ENCODE results near the gene ELMO3.
A peak's percentile ranks its signal among the peaks of the same experiment; 100 is the strongest.

The ELMO3 gene

GRCh38 chr16:67208154-67208896 is 9.4 kb downstream of the ELMO3 start:
- no peak for DNase-seq (ENCODE audit: low read depth, low spot score)
- no peak overlapping the region for H3K4me3 ChIP-seq (ENCODE audit: low read length)

GRCh38 chr16:67209565-67209964 is 10.6 kb downstream of the ELMO3 start:
- H3K4me3 ChIP-seq (ENCODE audit: low read length), result no peak overlapping the region
- DNase-seq (ENCODE audit: low read depth, low spot score), result no peak

- no peak overlapping the region for H3K4me3 ChIP-seq (ENCODE audit: low read length)
- DNase-seq (ENCODE audit: low read depth, low spot score), result no peak
Observed at GRCh38 chr16:67210069-67210937, 11.4 kb downstream of the ELMO3 start.

- no peak overlapping the region for H3K4me3 ChIP-seq (ENCODE audit: low read length)
- no peak for DNase-seq (ENCODE audit: low read depth, low spot score)
Observed at GRCh38 chr16:67211674-67212073, 12.7 kb downstream of the ELMO3 start.

GRCh38 chr16:67212766-67213165 is 13.8 kb downstream of the ELMO3 start:
- no peak overlapping the region for H3K4me3 ChIP-seq (ENCODE audit: low read length)
- no peak for DNase-seq (ENCODE audit: low read depth, low spot score)

- no peak for DNase-seq (ENCODE audit: low read depth, low spot score)
- H3K4me3 ChIP-seq (ENCODE audit: low read length), result no peak overlapping the region
Observed at GRCh38 chr16:67213197-67214019, 14.5 kb downstream of the ELMO3 start.

GRCh38 chr16:67215706-67216105 is 16.8 kb downstream of the ELMO3 start:
- H3K4me3 ChIP-seq (ENCODE audit: low read length), result no peak overlapping the region
- DNase-seq (ENCODE audit: low read depth, low spot score), result no peak

GRCh38 chr16:67216612-67217490 is 17.9 kb downstream of the ELMO3 start:
- H3K4me3 ChIP-seq (ENCODE audit: low read length), result no peak overlapping the region
- no peak for DNase-seq (ENCODE audit: low read depth, low spot score)

- no peak overlapping the region for H3K4me3 ChIP-seq (ENCODE audit: low read length)
- no peak for DNase-seq (ENCODE audit: low read depth, low spot score)
Observed at GRCh38 chr16:67223992-67224391, 25.1 kb downstream of the ELMO3 start.

GRCh38 chr16:67226295-67226803 is 27.4 kb downstream of the ELMO3 start:
- DNase-seq (ENCODE audit: low read depth, low spot score), result no peak

GRCh38 chr16:67226804-67227566 is 28.1 kb downstream of the ELMO3 start, which contains the start of gene TMEM208:
TSS of gene TMEM208 (plus strand) at chr16:67227130. CDS start at chr16:67227219, 89 bp downstream.
- peak; percentile 97 for DNase-seq (ENCODE audit: low read depth, low spot score)
- peak within 1 kb of the TSS; percentile 82 for H3K4me3 ChIP-seq (ENCODE audit: low read length)

More at GRCh38 chr16:67226295-67226803, 27.4 kb downstream of the ELMO3 start:
- H3K4me3 ChIP-seq (ENCODE audit: low read length), result peak overlapping the region; percentile 82

GRCh38 chr16:67227567-67227921 is 28.6 kb downstream of the ELMO3 start:
- no peak for DNase-seq (ENCODE audit: low read depth, low spot score)
- peak overlapping the region; percentile 82 for H3K4me3 ChIP-seq (ENCODE audit: low read length)

GRCh38 chr16:67228034-67228785 is 29.3 kb downstream of the ELMO3 start:
- DNase-seq (ENCODE audit: low read depth, low spot score), result no peak
- peak overlapping the region; percentile 82 for H3K4me3 ChIP-seq (ENCODE audit: low read length)

GRCh38 chr16:67228905-67229304 is 30.0 kb downstream of the ELMO3 start:
- no peak for DNase-seq (ENCODE audit: low read depth, low spot score)
- H3K4me3 ChIP-seq (ENCODE audit: low read length), result no peak overlapping the region

GRCh38 chr16:67229906-67230808 is 31.2 kb downstream of the ELMO3 start:
- DNase-seq (ENCODE audit: low read depth, low spot score), result no peak
- no peak overlapping the region for H3K4me3 ChIP-seq (ENCODE audit: low read length)
